HG03108 (cell line): ENCODE results near the gene CA14.
"Not testable (repeated sequence)": the region's sequence is repeated elsewhere in the genome, so short reads cannot be mapped to it uniquely, and the experiment has no call there.

Experiments used
- ATAC-seq: cut with Tn5 transposase; IDR thresholded peaks from one replicate; pipeline ENCODE4 v1.9.1; 2021; ENCODE audit warnings: moderate library complexity; ENCODE audit not compliant: unreplicated experiment

Gene CA14

DNA sequence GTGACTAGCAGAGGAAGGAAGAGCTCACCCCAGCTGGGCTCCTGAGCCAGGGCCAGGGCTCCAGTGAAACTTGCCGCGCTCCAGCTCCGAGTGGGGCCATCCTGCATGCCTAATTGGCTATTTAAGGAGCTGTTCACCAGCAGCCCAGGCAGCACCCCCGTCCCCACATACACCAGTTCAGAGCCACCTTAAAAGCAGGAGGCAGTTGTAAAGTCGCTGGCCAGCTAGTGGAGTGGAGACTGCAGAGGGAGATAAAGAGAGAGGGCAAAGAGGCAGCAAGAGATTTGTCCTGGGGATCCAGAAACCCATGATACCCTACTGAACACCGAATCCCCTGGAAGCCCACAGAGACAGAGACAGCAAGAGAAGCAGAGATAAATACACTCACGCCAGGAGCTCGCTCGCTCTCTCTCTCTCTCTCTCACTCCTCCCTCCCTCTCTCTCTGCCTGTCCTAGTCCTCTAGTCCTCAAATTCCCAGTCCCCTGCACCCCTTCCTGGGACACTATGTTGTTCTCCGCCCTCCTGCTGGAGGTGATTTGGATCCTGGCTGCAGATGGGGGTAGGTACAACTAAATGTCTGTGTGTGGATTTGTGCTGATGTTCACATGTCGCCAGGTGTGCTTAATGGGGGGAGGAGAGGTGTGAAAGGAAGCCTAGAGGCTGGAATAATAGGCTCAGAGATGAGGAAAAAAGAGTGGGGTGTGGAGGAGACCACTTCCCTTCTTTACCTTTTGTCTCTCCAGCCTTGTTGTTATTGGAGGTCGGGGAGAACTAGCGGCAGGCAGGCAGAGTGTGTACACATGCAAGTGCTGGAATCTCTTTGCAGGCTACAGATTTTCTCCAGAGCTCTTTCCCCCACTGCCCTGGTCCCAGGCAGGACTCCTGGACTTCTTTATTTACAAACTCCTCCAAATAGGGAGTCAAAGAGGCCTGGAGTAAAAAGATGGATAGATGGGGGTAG lies at the start of gene CA14:
Gene CA14, plus strand, starts transcription at position 151 of the 962 bp plus-strand sequence. Its CDS starts 355 bp downstream, at position 506.
- no peak for ATAC-seq

DNA sequence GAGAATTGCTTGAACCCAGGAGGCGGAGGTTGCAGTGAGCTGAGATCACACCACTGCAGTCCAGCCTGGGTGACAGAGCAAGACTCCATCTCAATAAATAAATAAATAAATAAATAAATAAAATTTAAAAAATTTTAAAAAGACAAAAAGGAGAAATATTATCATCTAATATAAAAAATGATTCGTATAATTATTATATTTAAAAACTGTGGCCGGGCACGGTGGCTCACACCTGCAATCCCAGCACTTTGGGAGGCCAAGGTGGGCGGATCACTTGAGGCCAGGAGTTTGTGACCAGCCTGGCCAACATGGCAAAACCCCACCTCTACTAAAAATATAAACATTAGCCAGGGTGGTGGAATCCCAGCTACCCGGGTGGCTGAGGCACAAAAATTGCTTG lies 49.1 kb upstream of the CA14 start:
- ATAC-seq = not testable (repeated sequence)

DNA sequence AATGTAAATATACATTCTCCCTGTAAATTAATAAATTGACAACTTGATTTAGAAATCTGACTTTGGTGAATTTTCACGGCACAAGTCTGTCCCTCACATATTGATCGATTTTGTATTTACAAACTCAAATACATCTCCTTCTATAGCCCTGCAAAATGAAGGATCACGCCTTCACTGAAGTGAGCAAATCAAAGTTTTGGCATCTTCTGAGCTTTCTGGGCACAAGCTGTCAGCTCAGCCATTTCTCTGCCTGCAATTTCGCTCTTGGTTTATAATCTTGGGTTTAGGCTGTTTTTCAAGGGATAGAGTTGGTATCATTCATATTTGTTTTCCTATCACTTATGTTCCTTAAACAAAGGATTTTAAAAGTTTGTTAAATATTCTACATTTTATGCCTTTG lies 47.5 kb upstream of the CA14 start:
- no peak for ATAC-seq

- ATAC-seq = no peak
These were observed 46.9 kb upstream of the CA14 start for GRCh38 chr1:150210706-150211105.

- no peak for ATAC-seq
These were observed 45.5 kb upstream of the CA14 start for GRCh38 chr1:150212070-150212469.

DNA sequence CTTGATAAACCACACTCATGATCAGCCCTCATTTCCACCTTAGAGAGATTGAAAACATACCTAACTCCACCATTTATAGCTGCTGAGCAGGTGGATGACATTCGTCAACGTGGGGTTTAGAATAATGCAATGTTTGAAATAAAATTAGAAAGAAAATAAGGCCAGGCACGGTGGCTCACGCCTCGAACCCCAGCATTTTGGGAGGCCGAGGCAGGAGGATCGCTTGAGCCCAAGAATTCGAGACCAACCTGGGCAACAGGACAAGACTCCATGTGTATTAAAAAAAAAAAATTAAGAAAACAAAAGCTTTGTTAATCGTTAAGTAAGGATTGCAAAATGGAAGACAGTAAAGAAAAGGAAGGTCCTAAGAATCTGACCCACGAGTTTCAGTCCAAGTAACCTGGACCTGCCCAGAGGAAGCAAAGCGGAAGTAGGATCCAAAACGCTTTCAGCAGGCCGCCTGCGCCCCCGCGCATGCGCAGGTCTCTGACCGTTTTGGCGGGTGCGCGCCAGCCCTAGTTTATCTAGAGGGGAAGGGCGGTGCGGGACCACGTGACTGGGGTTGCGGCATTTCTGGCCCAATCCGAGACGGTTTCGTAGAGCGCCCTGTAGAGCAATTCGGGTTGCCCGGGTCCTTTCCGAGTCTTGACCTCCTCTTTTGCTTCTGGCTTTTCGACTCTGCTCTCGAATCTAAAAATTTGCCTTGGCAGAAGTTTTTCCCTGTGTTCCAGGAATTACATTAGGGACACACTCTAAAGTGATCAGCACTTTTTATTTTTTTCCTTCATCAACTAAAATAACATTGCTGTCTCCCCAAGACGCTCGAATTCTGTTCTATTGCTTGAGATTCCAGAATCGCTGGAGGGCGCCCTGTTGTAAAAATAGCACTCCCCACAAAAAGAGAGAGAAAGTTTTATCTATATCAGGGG lies 44.1 kb upstream of the CA14 start:
- peak; percentile 85 for ATAC-seq

DNA sequence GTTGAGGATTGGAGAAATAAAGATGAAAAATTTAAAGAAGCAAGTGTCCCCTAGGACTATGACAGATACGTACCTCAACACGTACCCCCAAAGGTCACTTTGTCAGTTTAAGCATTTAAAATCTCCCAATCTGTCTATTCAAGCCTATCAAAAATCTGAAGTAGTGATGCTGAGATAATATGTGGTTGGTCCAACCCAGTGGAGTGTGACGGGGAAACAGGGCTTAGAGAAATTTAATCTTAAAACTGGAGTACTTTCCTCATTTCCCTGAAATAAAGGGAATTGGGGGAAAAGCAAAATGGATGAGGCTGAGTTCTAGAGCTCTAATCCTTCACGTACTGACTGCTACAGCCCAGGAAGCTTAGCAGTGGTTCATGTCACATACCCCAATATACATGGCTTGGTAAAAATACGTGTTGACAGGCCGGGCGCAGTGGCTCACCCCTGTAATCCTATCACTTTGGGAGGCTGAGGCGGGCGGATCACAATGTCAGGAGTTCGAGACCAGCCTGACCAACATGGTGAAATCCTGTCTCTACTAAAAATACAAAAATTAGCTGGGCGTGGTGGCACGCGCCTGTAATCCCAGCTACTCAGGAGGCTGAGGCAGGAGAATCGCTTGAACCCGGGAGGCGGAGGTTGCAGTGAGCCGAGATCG lies 43.3 kb upstream of the CA14 start:
- ATAC-seq = not testable (repeated sequence)

DNA sequence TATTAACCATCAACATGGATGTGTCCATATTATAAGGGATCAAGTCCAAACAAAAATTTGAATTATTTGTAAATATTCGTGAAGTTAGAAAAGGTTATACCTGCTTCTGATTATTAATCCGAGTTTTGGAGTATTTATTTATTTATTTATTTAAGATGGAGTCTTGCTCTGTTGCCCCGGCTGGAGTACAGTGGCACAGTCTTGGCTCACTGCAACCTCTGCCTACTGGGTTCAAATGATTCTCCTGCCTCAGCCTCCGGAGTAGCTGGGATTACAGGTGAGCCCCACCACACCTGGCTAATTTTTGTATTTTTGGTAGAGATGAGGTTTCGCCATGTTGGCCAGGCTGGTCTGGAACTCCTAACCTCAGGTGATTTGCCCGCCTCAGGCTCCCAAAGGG lies 41.7 kb upstream of the CA14 start:
- not testable (repeated sequence) for ATAC-seq

GRCh38 chr1:150221552-150221951 lies 36.0 kb upstream of the CA14 start:
- no peak for ATAC-seq

- ATAC-seq = no peak
These were observed 32.6 kb upstream of the CA14 start for GRCh38 chr1:150224983-150225382.

GRCh38 chr1:150225546-150225945 lies 32.0 kb upstream of the CA14 start:
- no peak for ATAC-seq

- ATAC-seq = no peak
These were observed 31.1 kb upstream of the CA14 start for GRCh38 chr1:150226486-150226885.

DNA sequence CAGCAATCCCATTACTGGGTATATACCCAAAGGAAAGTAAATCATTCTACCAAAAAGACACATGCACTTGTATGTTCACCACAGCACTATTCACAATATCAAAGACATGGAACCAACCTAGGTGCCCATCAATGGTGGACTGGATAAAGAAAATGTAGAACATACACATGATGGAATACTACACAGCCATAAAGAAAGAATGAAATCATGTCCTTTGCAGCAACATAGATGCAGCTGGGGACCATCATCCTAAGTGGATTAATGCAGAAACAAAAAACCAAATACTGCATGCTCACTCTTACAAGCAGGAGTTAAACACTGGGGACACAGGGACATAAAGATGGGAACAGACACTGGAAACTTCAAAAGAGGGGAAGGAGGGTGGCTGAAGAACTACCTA lies 30.3 kb upstream of the CA14 start:
- ATAC-seq = no peak

DNA sequence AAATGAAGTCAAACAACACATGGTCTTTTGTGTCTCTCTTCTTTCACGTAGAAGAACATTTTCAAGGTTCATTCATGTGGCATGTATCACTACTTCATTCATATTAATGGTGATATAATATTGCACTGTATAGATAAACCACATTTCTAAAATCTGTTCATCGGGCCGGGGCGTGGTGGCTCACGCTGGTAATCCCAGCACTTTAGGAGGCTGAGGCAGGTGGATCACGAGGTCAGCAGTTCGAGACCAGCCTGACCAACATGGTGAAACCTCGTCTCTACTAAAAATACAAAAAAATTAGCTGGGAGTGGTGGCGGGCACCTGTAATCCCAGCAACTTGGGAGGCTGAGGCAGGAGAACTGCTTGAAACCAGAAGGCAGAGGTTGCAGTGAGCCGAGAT lies 29.3 kb upstream of the CA14 start:
- not testable (repeated sequence) for ATAC-seq

GRCh38 chr1:150232921-150233320 lies 24.7 kb upstream of the CA14 start:
- ATAC-seq = not testable (repeated sequence)

DNA sequence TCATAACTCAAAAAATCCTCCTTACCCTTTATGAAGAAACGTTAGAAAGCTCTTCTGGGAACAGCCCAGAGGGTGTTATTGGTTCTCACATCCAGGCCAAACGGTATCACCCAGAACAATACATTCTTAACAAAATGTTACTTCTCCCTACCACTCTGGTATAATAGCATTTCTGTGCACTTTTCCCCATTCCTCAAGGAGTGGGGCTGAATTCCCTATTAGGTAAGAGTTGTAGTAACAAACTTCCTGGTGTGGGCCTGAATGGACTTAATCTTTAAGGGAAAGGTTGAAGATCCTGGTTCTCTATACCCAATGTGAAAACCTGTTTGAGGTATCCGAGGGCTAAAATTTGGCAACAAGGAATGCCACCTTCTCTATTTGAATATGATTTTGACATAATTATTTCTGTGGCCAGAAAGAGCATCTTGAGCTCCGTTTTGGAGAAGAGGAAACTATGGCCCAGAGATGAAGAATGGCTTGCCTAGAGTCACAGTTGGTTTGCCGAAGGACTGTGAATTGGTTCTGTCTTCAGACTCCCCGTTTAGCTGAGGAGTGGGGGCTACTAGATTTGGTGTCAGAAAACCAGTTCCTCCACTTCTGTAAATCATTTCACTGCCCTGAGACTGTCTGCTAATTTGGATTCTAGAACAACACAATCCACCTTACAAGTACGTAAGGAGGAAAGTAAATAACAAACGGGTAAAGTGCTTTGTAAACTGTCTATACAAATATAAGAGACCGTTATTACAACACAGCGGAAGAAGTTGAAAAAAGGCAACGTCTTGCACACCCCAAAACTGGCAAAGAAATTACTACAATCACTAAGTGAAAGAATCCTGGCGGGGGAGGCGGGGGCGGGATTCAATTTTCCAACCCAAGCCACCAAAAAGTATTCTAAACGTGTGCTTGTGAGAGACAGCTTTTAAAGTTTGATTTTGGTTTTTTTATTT lies 23.9 kb upstream of the CA14 start:
- no peak for ATAC-seq

DNA sequence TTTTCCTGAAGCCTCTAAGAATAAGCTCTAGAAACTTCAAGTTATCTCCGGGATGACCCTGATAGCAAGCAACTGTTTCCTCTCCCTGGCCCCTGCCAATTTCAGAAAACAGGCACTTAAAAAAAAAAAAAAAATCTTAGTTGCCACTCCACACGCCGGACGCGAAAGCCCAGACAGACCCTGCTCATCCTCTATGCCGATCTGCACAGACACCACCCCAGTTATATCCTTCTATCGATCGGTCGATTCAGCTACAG lies 23.3 kb upstream of the CA14 start:
- no peak for ATAC-seq

DNA sequence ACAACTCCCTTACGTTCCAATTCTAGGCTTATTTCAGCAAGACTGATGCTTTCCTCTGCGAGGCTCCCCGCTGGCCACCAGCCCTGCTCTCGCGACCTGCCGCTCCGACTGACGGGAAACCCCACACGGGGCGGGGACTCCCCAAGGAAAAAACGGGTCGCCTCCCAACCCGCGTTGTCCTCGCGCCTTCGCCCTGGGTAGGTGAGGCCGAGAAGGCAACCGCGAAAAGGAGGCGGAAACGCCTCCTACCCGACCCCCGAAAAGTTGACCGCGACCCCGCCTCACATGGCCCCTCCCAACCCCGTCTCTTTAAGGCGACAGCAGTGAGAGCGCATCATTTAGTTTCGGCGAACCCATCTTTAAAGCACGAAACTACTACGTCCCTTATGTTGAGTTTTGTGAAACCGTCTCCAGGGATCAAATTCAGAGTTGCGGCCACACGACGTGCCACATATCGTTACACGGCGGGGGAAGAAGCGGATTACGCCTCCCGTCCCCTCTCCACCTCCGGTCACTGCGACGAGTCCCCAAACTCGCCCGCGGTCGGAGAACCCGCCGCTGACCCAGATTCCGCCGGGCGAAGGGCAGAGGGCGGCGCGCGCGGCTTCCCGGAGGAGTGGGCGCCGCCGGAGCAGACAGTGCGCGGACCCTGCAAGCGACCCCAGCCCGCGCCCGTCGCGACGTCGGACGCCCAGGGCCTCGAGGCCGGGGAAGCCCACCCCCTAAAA lies 22.8 kb upstream of the CA14 start:
- ATAC-seq = peak; percentile 42

DNA sequence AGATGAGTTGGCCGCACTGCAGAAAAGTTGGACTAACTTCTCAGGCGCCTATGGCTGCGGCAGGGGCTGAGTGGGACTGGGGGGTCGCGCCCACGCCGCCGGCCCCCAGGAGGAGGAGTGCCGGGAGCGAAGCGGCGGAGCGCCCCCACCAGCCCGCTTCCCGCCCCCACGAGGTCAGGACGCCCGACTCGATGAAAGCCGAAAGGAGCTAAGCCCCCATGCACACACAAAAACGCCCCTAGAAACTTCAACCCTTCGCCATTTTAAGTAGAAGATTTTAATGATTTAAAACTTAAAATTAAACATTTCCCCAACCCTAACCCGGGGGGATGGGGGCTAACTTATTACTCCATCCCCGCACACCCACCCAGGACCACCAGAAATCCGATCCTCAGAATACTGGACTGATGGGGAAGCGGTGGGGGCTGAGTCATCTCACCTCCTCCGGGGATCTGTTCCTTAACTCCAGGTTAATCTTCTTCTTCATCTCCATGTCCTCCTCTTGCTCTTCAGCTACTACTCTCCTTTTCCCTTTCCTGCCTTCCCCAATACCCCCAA lies 22.2 kb upstream of the CA14 start:
- ATAC-seq = no peak
